Loucy (cell line): ENCODE data around the gene CCDC148.

ENCODE experiments used
- H2AFZ ChIP-seq: fragments of 200-600 bp; sonication (generic); 2 replicates; pipeline ENCODE4 v1.6.0; 2016; ENCODE audit warnings: antibody characterized with exemption, mild to moderate bottlenecking, low read length, moderate library complexity
- H3F3A ChIP-seq: fragments of 200-600 bp; 2 replicates; pipeline ENCODE4 v1.6.0; 2016; ENCODE audit warnings: antibody characterized with exemption, low read depth, mild to moderate bottlenecking
- H3K27me3 ChIP-seq: fragments of 200-600 bp; sonication (generic); 2 replicates; pipeline ENCODE4 v1.6.1; 2014; ENCODE audit warnings: low read length, mild to moderate bottlenecking; ENCODE audit not compliant: insufficient read depth, poor library complexity, severe bottlenecking
- H3K36me3 ChIP-seq: fragments of 200-600 bp; sonication (generic); 2 replicates; pipeline ENCODE4 v1.6.1; 2016; ENCODE audit warnings: low read length; ENCODE audit not compliant: insufficient read depth
- H3K4me1 ChIP-seq: fragments of 200-600 bp; sonication (generic); 2 replicates; pipeline ENCODE4 v1.5.1; 2014; ENCODE audit warnings: low read length, mild to moderate bottlenecking; ENCODE audit not compliant: insufficient read depth, poor library complexity, severe bottlenecking
- H3K4me2 ChIP-seq: fragments of 200-600 bp; sonication (generic); 2 replicates; pipeline ENCODE4 v1.6.0; 2014; ENCODE audit warnings: antibody characterized with exemption, low read length, low read depth, mild to moderate bottlenecking; ENCODE audit not compliant: poor library complexity, severe bottlenecking
- H3K4me3 ChIP-seq: fragments of 200-600 bp; sonication (generic); 2 replicates; pipeline ENCODE4 v1.5.1; 2014; ENCODE audit warnings: low read length, mild to moderate bottlenecking, mixed read lengths; ENCODE audit not compliant: poor library complexity, severe bottlenecking
- H3K79me2 ChIP-seq: fragments of 200-600 bp; sonication (generic); 2 replicates; pipeline ENCODE4 v1.6.1; 2014; ENCODE audit warnings: low read length; ENCODE audit not compliant: insufficient read depth
- H3K9ac ChIP-seq: fragments of 200-600 bp; sonication (generic); 2 replicates; pipeline ENCODE4 v1.6.0; 2014; ENCODE audit warnings: mild to moderate bottlenecking, low read depth, low read length, moderate library complexity; ENCODE audit not compliant: poor library complexity, severe bottlenecking
- H3K9me2 ChIP-seq: fragments of 200-600 bp; sonication (generic); replicated peaks from 2 replicates; pipeline ENCODE4 v1.6.1; 2016; ENCODE audit warnings: low read depth, low read length, mixed read lengths
- H3K9me3 ChIP-seq: fragments of 200-600 bp; sonication (generic); 2 replicates; pipeline ENCODE4 v1.6.1; 2014; ENCODE audit warnings: mild to moderate bottlenecking, antibody characterized with exemption, low read length, low read depth; ENCODE audit not compliant: insufficient read depth
- H4K20me1 ChIP-seq: fragments of 200-600 bp; sonication (generic); 2 replicates; pipeline ENCODE4 v1.6.0; 2014; ENCODE audit warnings: antibody characterized with exemption, low read length, mild to moderate bottlenecking; ENCODE audit not compliant: insufficient read depth, poor library complexity, severe bottlenecking
- EZH2phosphoT487 ChIP-seq: fragments of 200-600 bp; IDR thresholded peaks from 2 replicates; pipeline ENCODE4 v1.6.1; 2018; ENCODE audit warnings: antibody characterized with exemption, mild to moderate bottlenecking, moderate library complexity, borderline replicate concordance
- TF ChIP-seq, protein P1 (sequence below): fragments of 200-600 bp; sonication (generic); conservative IDR thresholded peaks from 2 replicates; pipeline ENCODE4 v1.5.1; 2014; ENCODE audit warnings: mild to moderate bottlenecking, antibody characterized with exemption, low read length

The CCDC148 gene

DNA sequence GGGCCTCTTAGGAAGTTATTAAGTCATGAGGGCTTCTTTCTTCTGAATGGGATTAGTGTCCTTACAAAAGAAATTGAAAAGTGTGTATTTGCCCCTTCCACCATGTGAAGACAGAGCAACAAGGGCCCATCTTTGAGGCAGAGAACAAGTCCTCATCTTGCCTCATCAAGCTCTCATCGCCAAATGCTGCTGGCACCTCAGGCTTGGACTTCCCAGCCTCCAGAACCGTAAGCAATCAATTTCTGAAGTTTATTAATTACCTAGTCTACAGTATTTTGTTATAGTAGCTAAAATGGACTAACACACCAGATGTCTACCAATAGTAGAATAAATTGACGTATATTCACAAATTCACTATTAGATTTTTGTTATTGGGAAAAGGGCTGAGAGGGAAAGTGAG lies 74.6 kb downstream of the CCDC148 start:
- Histone ChIP-seq H3K9me2 (no peaks in the 10 kb centered on the region), H2AFZ (no peak overlapping the region), H3K4me1 (no peaks in the 10 kb centered on the region), H3K9ac (no peak overlapping the region), H3K79me2 (no peaks in the 10 kb centered on the region), H3F3A (no peaks in the 10 kb centered on the region), H3K9me3 (no peaks in the 10 kb centered on the region), H3K36me3 (no peaks in the 10 kb centered on the region), H4K20me1 (no peaks in the 10 kb centered on the region), H3K27me3 (no peaks in the 10 kb centered on the region), H3K4me3 (no peak overlapping the region), H3K4me2 (no peak overlapping the region)
- TF ChIP-seq EZH2phosphoT487 = no peak
- TF ChIP-seq, protein P1, sequence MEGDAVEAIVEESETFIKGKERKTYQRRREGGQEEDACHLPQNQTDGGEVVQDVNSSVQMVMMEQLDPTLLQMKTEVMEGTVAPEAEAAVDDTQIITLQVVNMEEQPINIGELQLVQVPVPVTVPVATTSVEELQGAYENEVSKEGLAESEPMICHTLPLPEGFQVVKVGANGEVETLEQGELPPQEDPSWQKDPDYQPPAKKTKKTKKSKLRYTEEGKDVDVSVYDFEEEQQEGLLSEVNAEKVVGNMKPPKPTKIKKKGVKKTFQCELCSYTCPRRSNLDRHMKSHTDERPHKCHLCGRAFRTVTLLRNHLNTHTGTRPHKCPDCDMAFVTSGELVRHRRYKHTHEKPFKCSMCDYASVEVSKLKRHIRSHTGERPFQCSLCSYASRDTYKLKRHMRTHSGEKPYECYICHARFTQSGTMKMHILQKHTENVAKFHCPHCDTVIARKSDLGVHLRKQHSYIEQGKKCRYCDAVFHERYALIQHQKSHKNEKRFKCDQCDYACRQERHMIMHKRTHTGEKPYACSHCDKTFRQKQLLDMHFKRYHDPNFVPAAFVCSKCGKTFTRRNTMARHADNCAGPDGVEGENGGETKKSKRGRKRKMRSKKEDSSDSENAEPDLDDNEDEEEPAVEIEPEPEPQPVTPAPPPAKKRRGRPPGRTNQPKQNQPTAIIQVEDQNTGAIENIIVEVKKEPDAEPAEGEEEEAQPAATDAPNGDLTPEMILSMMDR = no peak

DNA sequence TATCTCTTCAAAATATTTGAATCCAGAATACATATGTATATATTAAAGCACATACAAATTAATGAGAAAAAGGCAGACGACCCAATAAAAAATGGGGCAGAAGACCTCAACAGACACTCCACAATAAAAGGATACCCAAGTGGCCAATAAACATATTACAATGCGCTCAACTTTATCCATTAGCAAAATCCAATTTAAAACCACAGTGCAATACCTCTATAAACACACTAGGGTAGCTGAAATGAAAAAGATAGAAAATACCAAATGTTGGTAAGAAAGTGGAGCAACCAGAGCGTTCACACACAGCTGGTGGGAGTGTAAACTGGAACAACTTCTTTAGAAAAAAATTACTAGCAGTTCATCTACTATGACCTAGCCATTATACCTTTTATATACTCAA lies 75.3 kb downstream of the CCDC148 start:
- Histone ChIP-seq H3K9me2 (no peaks in the 10 kb centered on the region), H3K36me3 (no peaks in the 10 kb centered on the region), H3K4me1 (no peaks in the 10 kb centered on the region), H3K9ac (no peak overlapping the region), H3F3A (no peaks in the 10 kb centered on the region), H3K4me3 (no peak overlapping the region), H3K27me3 (no peaks in the 10 kb centered on the region), H4K20me1 (no peaks in the 10 kb centered on the region), H2AFZ (no peak overlapping the region), H3K4me2 (no peak overlapping the region), H3K9me3 (no peaks in the 10 kb centered on the region), H3K79me2 (no peaks in the 10 kb centered on the region)
- no peak for TF ChIP-seq EZH2phosphoT487
- TF ChIP-seq, protein P1 = peak; percentile 26; the same call in 1 of the 2 replicates

DNA sequence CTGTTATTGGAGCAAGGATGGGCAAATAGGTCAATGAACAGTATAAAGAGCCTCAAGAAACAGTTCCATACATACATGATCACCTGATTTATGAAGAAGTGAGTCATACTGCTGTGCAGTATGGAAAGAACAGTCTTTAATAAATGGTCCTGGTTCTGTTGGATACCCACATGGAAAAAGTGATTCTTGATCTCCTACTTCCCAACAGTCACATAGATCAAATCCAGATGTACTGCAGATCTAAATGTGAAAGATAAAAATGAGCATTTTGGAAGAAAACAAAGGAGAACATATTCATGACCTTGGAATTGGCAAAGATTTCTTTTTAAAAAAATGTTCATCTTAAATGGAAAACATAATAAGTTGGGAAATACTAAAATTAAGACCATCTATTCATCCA lies 75.8 kb downstream of the CCDC148 start:
- H2AFZ ChIP-seq = no peak overlapping the region
- H3K4me2 ChIP-seq = no peak overlapping the region
- TF ChIP-seq, protein P1 = no peak
- TF ChIP-seq EZH2phosphoT487 = no peak
- no peaks in the 10 kb centered on the region for H3F3A ChIP-seq
- H3K79me2 ChIP-seq = no peaks in the 10 kb centered on the region
- no peak overlapping the region for H3K4me3 ChIP-seq
- no peaks in the 10 kb centered on the region for H3K36me3 ChIP-seq
- H3K9me2 ChIP-seq = no peaks in the 10 kb centered on the region
- H4K20me1 ChIP-seq = no peaks in the 10 kb centered on the region
- H3K9ac ChIP-seq = no peak overlapping the region
- no peaks in the 10 kb centered on the region for H3K4me1 ChIP-seq
- no peaks in the 10 kb centered on the region for H3K27me3 ChIP-seq
- H3K9me3 ChIP-seq = no peaks in the 10 kb centered on the region
